GM12873 (cell line): ENCODE results near the gene NTHL1.

Source experiments
- TF ChIP-seq, protein P1 (sequence below): IDR thresholded peaks from 2 replicates; pipeline ENCODE4 v1.5.1; 2012; ENCODE audit warnings: low read depth, mild to moderate bottlenecking, moderate library complexity, low read length, control low read depth; ENCODE audit not compliant: insufficient read depth; ENCODE audit errors: missing control alignments

NTHL1 gene

DNA sequence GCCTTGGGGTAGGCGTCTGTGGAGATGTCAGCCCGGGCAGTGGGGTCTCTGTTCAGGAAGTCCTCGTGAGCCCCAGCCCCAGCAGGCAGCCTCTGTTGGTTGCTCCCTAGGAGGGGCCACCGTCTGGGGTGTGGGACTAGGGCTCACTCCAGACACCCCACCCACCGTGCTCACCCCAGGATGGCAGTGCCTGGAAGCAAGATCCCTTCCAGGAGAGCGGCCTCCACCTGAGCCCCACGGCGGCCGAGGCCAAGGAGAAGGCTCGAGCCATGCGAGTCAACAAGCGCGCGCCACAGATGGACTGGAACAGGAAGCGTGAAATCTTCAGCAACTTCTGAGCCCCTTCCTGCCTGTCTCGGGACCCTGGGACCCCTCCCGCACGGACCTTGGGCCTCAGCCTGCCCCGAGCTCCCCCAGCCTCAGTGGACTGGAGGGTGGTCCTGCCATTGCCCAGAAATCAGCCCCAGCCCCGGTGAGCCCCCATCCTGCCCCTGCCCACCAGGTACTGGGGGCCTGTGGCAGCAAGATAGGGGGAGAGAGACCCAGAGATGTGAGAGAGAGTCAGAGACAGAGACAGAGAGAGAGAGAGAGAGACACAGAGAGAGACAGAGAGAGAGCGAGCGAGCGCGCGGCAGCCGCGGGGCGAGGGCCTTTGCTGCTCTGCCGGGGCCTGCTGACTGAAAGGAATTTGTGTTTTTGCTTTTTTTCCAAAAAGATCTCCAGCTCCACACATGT is 9.8 kb downstream of the NTHL1 start:
- TF ChIP-seq, protein P1, sequence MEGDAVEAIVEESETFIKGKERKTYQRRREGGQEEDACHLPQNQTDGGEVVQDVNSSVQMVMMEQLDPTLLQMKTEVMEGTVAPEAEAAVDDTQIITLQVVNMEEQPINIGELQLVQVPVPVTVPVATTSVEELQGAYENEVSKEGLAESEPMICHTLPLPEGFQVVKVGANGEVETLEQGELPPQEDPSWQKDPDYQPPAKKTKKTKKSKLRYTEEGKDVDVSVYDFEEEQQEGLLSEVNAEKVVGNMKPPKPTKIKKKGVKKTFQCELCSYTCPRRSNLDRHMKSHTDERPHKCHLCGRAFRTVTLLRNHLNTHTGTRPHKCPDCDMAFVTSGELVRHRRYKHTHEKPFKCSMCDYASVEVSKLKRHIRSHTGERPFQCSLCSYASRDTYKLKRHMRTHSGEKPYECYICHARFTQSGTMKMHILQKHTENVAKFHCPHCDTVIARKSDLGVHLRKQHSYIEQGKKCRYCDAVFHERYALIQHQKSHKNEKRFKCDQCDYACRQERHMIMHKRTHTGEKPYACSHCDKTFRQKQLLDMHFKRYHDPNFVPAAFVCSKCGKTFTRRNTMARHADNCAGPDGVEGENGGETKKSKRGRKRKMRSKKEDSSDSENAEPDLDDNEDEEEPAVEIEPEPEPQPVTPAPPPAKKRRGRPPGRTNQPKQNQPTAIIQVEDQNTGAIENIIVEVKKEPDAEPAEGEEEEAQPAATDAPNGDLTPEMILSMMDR = no peak

DNA sequence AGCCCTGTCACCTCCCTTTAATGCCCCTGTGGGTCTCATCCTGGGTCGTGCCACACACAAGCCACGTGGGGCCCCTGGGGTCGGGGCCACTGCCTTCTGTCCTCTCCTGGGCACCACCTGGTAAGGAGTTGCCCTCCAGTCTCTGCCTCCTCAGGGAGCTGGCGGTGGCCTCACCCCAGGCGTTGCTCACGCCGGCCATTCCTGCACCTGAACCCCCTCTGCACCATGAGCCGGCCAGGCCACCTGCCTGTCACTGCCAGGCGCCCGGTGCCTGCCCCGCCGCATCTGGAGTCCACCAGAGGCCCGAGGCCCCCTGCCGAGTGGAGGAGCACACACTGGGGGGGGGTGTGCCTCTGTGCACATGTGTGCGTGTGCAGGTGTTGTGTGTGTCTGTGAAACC is 10.5 kb downstream of the NTHL1 start:
- TF ChIP-seq, protein P1 = no peak

DNA sequence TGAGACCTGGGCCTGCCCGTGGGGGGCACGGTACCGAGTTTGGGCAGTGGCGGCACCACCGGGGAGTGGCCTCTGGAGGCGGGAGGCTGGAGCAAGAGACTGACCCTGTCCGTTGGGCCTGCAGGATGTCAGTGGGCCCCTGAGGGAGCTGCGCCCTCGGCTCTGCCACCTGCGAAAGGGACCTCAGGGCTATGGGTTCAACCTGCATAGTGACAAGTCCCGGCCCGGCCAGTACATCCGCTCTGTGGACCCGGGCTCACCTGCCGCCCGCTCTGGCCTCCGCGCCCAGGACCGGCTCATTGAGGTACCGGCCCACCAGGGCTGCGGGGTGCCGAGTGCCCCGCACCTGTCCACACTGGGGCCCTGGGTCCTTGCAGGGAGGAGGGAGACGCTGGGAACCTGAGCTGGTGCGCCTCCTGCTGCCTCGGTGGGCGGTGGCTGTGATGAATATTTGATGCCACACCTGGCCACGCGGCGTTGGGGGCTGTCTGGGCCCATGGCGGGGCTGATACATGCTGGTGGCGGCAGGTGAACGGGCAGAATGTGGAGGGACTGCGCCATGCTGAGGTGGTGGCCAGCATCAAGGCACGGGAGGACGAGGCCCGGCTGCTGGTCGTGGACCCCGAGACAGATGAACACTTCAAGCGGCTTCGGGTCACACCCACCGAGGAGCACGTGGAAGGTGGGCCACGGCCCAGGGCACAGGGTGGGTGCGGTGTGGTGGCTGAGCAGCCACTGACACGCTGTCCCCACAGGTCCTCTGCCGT is 11.3 kb downstream of the NTHL1 start:
- TF ChIP-seq, protein P1 = no peak

DNA sequence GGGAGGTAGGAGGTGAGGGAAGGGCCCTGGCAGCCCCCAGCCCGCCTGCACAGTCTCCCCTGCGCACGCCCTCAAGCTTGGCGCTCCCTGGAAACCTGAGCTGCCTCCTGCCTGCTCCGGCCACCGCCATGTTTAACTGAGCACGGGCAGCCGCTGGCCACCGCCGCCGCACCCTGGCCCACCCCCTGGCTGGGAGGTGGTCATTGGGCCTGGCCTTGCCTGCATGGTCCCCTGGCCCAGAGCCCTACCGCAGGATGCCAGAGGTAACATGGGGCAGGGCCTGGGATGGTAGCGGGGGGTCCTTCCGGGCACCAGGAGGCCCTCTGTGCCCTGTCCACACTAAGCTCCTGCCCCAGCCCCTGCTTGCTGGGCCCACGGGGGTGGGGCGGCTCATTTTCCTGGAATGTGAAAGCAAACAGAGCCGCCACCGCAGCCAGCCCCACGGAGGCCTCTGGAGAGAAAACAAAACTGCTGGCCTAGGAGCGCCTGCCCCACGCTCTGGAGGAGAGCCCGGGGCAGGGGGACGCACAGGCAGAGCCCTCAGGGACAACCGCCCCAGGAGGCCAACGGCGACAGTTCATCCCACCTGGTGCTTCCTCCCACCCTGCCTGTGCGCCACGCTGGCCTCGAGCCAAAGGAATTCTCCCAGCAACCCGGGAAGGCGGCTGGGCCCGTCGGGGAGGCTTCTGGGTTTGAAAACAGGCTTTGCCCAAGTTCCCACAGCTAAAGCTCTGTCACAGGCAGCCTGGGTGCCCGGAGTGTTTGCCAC is 12.0 kb downstream of the NTHL1 start:
- TF ChIP-seq, protein P1 = no peak

DNA sequence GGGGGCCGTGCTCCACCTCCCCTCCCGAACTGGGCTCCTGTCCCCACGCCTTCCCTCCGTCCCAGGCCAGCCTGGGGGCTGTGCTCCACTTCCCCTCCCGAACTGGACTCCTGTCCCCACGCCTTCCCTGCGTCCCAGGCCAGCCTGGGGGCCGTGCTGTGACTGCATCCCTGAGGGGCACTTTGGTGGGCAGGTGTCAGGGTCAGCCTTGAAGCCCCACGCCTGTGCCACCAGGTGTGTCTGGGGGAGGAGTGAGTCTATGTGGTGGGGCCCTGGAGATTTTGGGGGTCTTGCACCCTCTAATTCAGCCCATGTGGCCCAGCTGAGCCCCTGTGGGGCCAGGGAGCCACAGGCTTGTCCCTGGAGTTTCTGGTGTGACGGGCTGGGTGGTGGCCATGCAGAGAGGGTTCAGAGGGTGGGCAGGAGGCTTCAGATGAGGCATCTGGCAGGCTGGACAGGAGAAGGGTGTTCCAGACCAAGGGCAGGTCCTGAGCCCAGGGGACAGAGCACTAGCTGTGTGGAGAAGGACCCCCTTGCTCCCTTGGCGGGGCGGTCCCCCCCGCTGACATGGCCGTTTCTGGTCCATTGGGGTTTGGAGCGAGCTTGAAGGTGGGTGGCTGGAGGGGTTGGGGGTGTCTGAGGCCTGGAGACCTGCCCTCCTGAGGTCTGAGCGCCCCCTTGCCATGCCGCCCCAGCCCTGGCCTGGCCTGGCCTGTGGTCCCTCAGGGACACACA is 12.8 kb downstream of the NTHL1 start:
- TF ChIP-seq, protein P1 = no peak

DNA sequence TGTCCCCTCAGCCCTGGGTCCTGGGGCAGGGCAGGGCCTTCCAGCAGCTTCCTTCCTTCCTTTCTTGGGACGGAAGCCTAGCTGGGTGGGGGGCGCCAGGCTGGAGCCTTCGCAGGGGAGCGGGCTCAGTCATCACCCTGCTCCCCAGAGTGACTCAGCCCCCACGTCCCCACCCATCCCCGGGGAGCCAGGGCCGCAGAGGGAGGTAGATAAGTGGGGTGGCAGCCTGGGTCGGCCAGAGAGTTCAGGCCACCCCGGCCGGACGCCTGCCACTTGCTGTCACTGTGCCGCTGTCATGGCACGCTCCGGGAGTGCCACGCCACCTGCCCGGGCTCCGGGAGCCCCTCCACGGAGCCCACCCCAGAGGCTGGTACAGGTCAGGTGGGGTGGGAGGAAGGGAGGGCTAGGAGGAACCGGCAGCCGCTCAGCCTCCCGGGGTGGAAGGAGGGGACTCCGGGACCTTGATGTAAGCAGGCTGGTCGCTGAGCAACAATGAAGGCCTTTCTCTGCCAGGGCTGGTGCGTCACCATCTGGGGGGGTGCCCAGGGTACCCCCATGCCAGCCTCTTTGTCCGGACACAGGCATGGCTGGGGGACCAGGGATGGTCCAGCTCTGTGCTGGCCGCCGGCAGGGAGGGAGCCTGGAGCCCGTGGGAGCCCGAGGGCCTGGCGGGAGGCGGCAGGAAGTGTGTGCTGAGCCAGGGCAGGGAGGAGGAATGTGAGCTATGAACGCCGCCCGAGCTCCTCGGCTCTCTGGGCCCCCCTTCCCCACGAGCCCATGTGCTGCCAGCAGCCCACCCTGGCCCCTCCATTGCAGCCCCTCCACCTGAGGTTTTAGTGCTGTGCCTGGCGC is 14.4 kb downstream of the NTHL1 start:
- TF ChIP-seq, protein P1 = no peak
